HCT116 (cell line): Measurements from ENCODE around the gene SUMO3. TPM values are rescaled to one million over a fixed set of nuclear protein-coding genes. Genes with fewer than 3 reads are reported as not detected.

Experiments used
- ATAC-seq: fragments of 200-7000 bp; cut with Tn5 transposase; 2 replicates; pipeline ENCODE4 v1.9.1; 2020; ENCODE audit warnings: mild to moderate bottlenecking, moderate library complexity
- BruUV-seq: library from RNA; stranded (reverse); fragments of 400-500 nt; replicated peaks from 2 replicates; lab custom pipeline; 2021; lab: Mats Ljungman, UMichigan
- CTCF ChIA-PET: fragments of 300-600 bp; sonication (Branson Sonifier 250); formaldehyde crosslinking; loops from one replicate; lab custom pipeline; 2021; ENCODE audit warnings: antibody characterized with exemption; lab: Charles Lee
- POLR2A ChIA-PET: fragments of 300-600, 350-600 bp; sonication (Branson Sonifier 250); formaldehyde crosslinking; loops from one replicate; lab custom pipeline; 2021; ENCODE audit warnings: antibody characterized with exemption; lab: Charles Lee
- RAD21 ChIA-PET, 2 experiments: fragments of 300-600 bp; sonication (Branson Sonifier 250); formaldehyde crosslinking; loops; one replicate each; lab custom pipeline; 2023; ENCODE audit warnings: low total read pairs in 2 of 2; ENCODE audit not compliant: uncharacterized antibody in 2 of 2, unreplicated experiment in 2 of 2, low non-redundant PET in 1 of 2; lab: Charles Lee
- DNase-seq: peaks from one replicate; pipeline ENCODE4 v3.0.0-alpha.2; 2010; ENCODE audit warnings: low read depth, low spot score
- H2AFZ ChIP-seq: fragments of 200-600 bp; shearing (Covaris generic), sonication (generic); 2 replicates; pipeline ENCODE4 v1.6.1; 2017; ENCODE audit warnings: low read depth, mixed run types, mixed read lengths, antibody characterized with exemption, low read length; ENCODE audit not compliant: poor library complexity, severe bottlenecking
- H3K27ac ChIP-seq: 2 replicates; pipeline ENCODE4 v1.5.1; 2012; ENCODE audit warnings: low read depth, low read length
- H3K27me3 ChIP-seq: fragments of 200-600 bp; sonication (generic); 2 replicates; pipeline ENCODE4 v1.6.1; 2016; ENCODE audit warnings: mixed run types, low read length, mixed read lengths; ENCODE audit not compliant: insufficient read depth
- H3K36me3 ChIP-seq, 2 experiments: fragments of 200-500 bp in 1 of 2; fragments of 200-600 bp in 1 of 2; sonication (Bioruptor generic) in 1 of 2; sonication (generic) in 1 of 2; 2 replicates each; pipeline versions ENCODE4 v1.5.1 to v1.6.1; 2014 to 2016; ENCODE audit warnings: low read length in 2 of 2, inconsistent platforms in 1 of 2, mixed read lengths in 1 of 2, mixed run types in 1 of 2; ENCODE audit not compliant: insufficient read depth in 2 of 2, control insufficient read depth in 1 of 2
- H3K4me1 ChIP-seq, 2 experiments: fragments of 200-600 bp in 1 of 2; sonication (generic) in 1 of 2; 2 replicates each; pipeline versions ENCODE4 v1.5.1 to v1.6.1; 2012 to 2017; ENCODE audit warnings: low read length in 2 of 2, inconsistent platforms in 1 of 2, mild to moderate bottlenecking in 1 of 2, mixed read lengths in 1 of 2, mixed run types in 1 of 2, moderate library complexity in 1 of 2; ENCODE audit not compliant: insufficient read depth in 2 of 2, control insufficient read depth in 1 of 2
- H3K4me2 ChIP-seq: fragments of 200-600 bp; sonication (generic); 2 replicates; pipeline ENCODE4 v1.6.1; 2017; ENCODE audit warnings: mixed run types, low read length, mixed read lengths
- H3K4me3 ChIP-seq, 2 experiments: fragments of 200-600 bp in 1 of 2; sonication (generic) in 1 of 2; replicated peaks in 1 of 2; 2 replicates each; pipeline ENCODE4 v1.5.1; 2011 to 2016; ENCODE audit warnings: low read length in 2 of 2, control low read depth in 1 of 2, low read depth in 1 of 2, mild to moderate bottlenecking in 1 of 2, mixed read lengths in 1 of 2, mixed run types in 1 of 2
- H3K79me2 ChIP-seq: fragments of 200-600 bp; sonication (generic); 2 replicates; pipeline ENCODE4 v1.6.1; 2017; ENCODE audit warnings: mild to moderate bottlenecking, mixed run types, low read length, moderate library complexity, mixed read lengths; ENCODE audit not compliant: insufficient read depth
- H3K9ac ChIP-seq: fragments of 200-600 bp; sonication (generic); 2 replicates; pipeline ENCODE4 v1.6.1; 2016; ENCODE audit warnings: low read length, mixed read lengths
- H3K9me2 ChIP-seq: fragments of 200-600 bp; sonication (generic), shearing (Covaris generic); 2 replicates; pipeline ENCODE4 v1.6.1; 2017; ENCODE audit warnings: mixed run types, mild to moderate bottlenecking, moderate library complexity; ENCODE audit not compliant: insufficient read depth
- H3K9me3 ChIP-seq, 2 experiments: fragments of 200-500 bp in 1 of 2; fragments of 200-600 bp in 1 of 2; sonication (Bioruptor generic) in 1 of 2; sonication (generic) in 1 of 2; 2 replicates each; pipeline ENCODE4 v1.6.1; 2014 to 2017; ENCODE audit warnings: low read length in 2 of 2, mixed read lengths in 2 of 2, inconsistent platforms in 1 of 2, low read depth in 1 of 2, mild to moderate bottlenecking in 1 of 2, mixed run types in 1 of 2, moderate library complexity in 1 of 2; ENCODE audit not compliant: control insufficient read depth in 1 of 2, insufficient read depth in 1 of 2
- H4K20me1 ChIP-seq: fragments of 200-600 bp; sonication (generic), shearing (Covaris generic); 2 replicates; pipeline ENCODE4 v1.6.1; 2017; ENCODE audit warnings: mixed run types, mild to moderate bottlenecking, moderate library complexity; ENCODE audit not compliant: insufficient read depth
- CBX3 ChIP-seq: IDR thresholded peaks from 2 replicates; pipeline ENCODE4 v1.6.1; 2012; ENCODE audit warnings: low read depth
- CEBPB ChIP-seq: IDR thresholded peaks from 2 replicates; pipeline ENCODE4 v1.6.1; 2012; ENCODE audit warnings: low read depth
- EGR1 ChIP-seq: IDR thresholded peaks from 2 replicates; pipeline ENCODE4 v1.6.1; 2012; ENCODE audit warnings: low read depth
- EZH2phosphoT487 ChIP-seq: fragments of 200-600 bp; IDR thresholded peaks from 2 replicates; pipeline ENCODE4 v1.6.1; 2018; ENCODE audit warnings: antibody characterized with exemption, borderline replicate concordance
- FOSL1 ChIP-seq: IDR thresholded peaks from 2 replicates; pipeline ENCODE4 v1.6.1; 2012; ENCODE audit warnings: low read depth
- POLR2A ChIP-seq: IDR thresholded peaks from 2 replicates; pipeline ENCODE4 v1.7.0; 2011; ENCODE audit warnings: borderline replicate concordance; ENCODE audit not compliant: insufficient read depth, insufficient read length; ENCODE audit errors: extremely low read depth
- POLR2AphosphoS5 ChIP-seq: IDR thresholded peaks from 2 replicates; pipeline ENCODE4 v1.6.1; 2011; ENCODE audit warnings: mild to moderate bottlenecking, low read depth, low read length, moderate library complexity
- SIN3A ChIP-seq: IDR thresholded peaks from 2 replicates; pipeline ENCODE4 v1.6.1; 2012; ENCODE audit warnings: low read depth
- SRF ChIP-seq: IDR thresholded peaks from 2 replicates; pipeline ENCODE4 v1.6.1; 2012; ENCODE audit warnings: low read depth
- YY1 ChIP-seq: IDR thresholded peaks from 2 replicates; pipeline ENCODE4 v1.6.1; 2011; ENCODE audit warnings: low read length, low read depth, moderate library complexity, mild to moderate bottlenecking; ENCODE audit not compliant: insufficient replicate concordance; ENCODE audit errors: extremely low read depth
- ZFX ChIP-seq: fragments of 450-650 bp; IDR thresholded peaks from 2 replicates; pipeline ENCODE4 v1.6.1; 2017
- intact Hi-C: fragments of 100-400 bp; cut with micrococcal nuclease; formaldehyde crosslinking; loops from 2 replicates; pipeline ENCODE4 v1.10.0; 2022
- total RNA-seq: library from RNA; stranded (reverse); gene quantifications from one replicate; pipeline ENCODE4 v1.2.1, GENCODE V29; 2021; ENCODE audit not compliant: unreplicated experiment
- TF ChIP-seq, protein P1 (sequence below): IDR thresholded peaks from 2 replicates; pipeline ENCODE4 v1.6.1; 2012
- TF ChIP-seq, protein P2 (sequence below), 3 experiments: fragments of 200-600 bp in 1 of 3; sonication (generic) in 1 of 3; IDR thresholded peaks in 2 of 3; conservative IDR thresholded peaks in 1 of 3; 2 replicates each; pipeline ENCODE4 v1.5.1; 2012 to 2017; ENCODE audit warnings: low read depth in 2 of 3, low read length in 2 of 3, antibody characterized with exemption in 1 of 3, borderline replicate concordance in 1 of 3, control low read depth in 1 of 3, mild to moderate bottlenecking in 1 of 3, mixed read lengths in 1 of 3, mixed run types in 1 of 3, moderate library complexity in 1 of 3; ENCODE audit not compliant: insufficient read depth in 1 of 3

The SUMO3 gene
- total RNA-seq, 1 experiment from 2014 or later, result 31.5 TPM

DNA sequence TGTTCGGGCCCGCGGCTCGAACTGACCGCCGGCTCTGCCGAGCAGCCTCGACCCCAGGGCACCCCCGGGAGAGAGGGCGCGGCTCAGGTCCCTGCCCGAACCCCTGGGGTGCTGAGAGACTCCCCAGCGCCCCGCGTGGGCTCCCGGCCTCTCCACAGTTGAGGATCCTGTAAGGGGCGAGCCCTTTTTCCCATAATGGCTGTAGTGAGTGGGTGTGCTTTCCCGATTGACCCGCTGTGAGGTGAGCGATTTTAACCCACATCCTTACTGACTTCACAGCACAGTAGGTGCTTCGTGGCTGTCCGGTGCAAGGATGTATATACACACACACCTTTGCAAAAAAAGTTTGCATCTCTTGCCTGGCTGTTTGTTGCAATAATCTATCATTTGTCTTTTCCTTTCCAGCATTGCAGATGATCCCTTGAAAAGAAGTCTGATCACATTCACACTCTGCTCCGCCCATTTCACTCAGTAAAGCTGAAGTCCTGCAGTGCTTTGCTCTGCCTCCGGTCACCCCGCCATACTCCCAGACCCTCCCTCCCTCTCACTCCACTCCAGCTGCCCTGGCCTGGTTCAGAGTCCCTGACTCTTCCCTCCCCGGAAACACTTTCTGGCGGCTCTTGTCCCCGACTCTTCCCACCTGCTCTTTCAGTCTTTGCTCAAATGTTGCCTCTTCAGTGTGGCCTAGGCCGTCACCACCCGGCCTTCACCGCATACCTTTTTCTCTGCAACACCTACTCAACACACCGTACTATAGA is 15.3 kb downstream of the SUMO3 start:
- ChIA-PET RAD21 (no interaction called here), POLR2A (interaction anchor here (0.9 kb wide), 1 partner anchor 338 kb away, joined by 3 read pairs; no protein-coding TSS in a partner anchor), CTCF (interaction anchor here (2.0 to 2.1 kb wide), 2 partner anchors 9 to 70 kb away, joined by 9 to 14 read pairs; partner anchors contain the start of gene PTTG1IP)
- H3K9me2 ChIP-seq, result no peaks in the 10 kb centered on the region
- peaks cover 19% of the 10 kb centered on the region; the same call in 1 of the 2 replicates for H4K20me1 ChIP-seq
- ATAC-seq (peak; percentile 49), DNase-seq (no peak)
- H3K9ac ChIP-seq, result peak overlapping the region; percentile 77
- H3K4me1 ChIP-seq, result peaks cover 11 to 20% of the 10 kb centered on the region in 2 experiments
- TF ChIP-seq CBX3, result no peak
- no peak for TF ChIP-seq SRF
- TF ChIP-seq CEBPB, result no peak
- 0 out of 2 replicates have a peak, but pooled peaks have one; percentile 33 for TF ChIP-seq EGR1
- TF ChIP-seq ZFX, result no peak
- H3K9me3 ChIP-seq, result no peaks in the 10 kb centered on the region
- H3K79me2 ChIP-seq, result peaks cover 50% of the 10 kb centered on the region
- H2AFZ ChIP-seq, result no peak overlapping the region
- peak overlapping the region; percentile 74 for H3K27ac ChIP-seq
- peak overlapping the region; percentile 78 for H3K4me2 ChIP-seq
- H3K4me3 ChIP-seq, result peak overlapping the region; percentile 78 to 88
- no TSS peak for BruUV-seq
- intact Hi-C loops, result no loop called here
- no peaks in the 10 kb centered on the region for H3K27me3 ChIP-seq
- H3K36me3 ChIP-seq, result peaks cover 6 to 27% of the 10 kb centered on the region in 2 experiments; a peak in 3 of 4 replicates

DNA sequence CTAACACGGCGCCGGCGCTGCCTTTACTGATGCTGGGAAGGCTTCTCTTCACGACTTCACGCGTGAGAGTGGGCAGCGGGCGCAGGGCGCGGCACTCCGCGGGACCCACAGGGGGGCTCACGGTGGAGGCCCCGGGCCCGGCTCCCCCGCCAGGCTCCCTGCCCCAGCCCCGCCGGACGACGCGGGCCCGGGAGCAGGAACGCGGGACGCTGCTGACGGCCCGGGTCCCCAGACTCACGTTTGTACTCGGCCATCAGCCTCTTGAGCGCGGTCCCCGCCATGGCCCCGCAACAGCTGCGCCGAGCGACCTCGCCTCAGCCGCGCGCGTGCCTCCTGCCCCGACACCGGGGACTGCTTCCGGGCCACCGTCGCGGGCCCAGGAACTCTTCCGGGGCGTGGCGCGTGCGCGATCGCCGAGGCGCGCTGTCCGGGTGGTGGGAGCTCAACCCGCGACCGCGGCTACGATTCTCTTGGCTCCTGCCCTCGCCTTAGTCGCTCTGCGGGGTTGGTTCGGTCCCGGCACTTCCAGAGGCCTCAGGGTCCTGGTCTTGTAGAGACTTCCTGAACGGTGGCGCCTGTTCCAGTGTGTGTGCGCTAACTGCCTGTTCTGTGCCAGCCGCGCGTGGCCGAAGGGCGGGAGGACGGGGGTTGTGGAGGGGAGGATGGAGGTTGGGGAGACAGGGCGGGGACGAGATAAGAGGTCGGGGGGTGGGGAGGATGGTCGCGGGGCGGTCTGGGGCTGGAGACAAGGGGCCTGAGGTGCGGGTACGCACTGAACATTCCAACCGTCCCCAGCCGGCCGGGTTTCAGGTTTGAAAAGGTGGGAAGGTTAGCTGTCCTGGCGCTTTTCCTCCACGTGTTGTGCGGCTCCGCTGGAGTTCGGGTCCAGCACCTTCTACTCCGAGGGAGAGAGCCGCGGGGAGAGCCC is 16.1 kb downstream of the SUMO3 start, which contains the start of gene UBE2G2:
UBE2G2 (minus strand) TSS at position 353 of the 928 bp plus-strand sequence; CDS start at position 281, 72 bp downstream.
- ChIA-PET CTCF (interaction anchor here (0.6 to 2.5 kb wide), 7 partner anchors 8 to 336 kb away, joined by 3 to 14 read pairs (median 4); partner anchors contain the start of gene PTTG1IP), RAD21 (interaction anchor here in 1 of 2 experiments (0.6 kb wide), 1 partner anchor 142 kb away, joined by 5 read pairs; no protein-coding TSS in a partner anchor), POLR2A (interaction anchor here (0.9 kb wide), 1 partner anchor 339 kb away, joined by 3 read pairs; no protein-coding TSS in a partner anchor)
- DNase-seq (peak; percentile 27), ATAC-seq (peak; percentile 89)
- TF ChIP-seq, protein P1, sequence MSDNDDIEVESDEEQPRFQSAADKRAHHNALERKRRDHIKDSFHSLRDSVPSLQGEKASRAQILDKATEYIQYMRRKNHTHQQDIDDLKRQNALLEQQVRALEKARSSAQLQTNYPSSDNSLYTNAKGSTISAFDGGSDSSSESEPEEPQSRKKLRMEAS, result peak; percentile 96
- TF ChIP-seq ZFX (peak; percentile 84), EZH2phosphoT487 (no peak), FOSL1 (no peak), SIN3A (peak; percentile 72), POLR2A (peak; percentile 44), YY1 (peak; percentile 30), POLR2AphosphoS5 (peak; percentile 89)
- TF ChIP-seq, protein P2, sequence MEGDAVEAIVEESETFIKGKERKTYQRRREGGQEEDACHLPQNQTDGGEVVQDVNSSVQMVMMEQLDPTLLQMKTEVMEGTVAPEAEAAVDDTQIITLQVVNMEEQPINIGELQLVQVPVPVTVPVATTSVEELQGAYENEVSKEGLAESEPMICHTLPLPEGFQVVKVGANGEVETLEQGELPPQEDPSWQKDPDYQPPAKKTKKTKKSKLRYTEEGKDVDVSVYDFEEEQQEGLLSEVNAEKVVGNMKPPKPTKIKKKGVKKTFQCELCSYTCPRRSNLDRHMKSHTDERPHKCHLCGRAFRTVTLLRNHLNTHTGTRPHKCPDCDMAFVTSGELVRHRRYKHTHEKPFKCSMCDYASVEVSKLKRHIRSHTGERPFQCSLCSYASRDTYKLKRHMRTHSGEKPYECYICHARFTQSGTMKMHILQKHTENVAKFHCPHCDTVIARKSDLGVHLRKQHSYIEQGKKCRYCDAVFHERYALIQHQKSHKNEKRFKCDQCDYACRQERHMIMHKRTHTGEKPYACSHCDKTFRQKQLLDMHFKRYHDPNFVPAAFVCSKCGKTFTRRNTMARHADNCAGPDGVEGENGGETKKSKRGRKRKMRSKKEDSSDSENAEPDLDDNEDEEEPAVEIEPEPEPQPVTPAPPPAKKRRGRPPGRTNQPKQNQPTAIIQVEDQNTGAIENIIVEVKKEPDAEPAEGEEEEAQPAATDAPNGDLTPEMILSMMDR (IDR thresholded peaks at IDR 0.05 in 2 of 3, conservative IDR thresholded peaks at IDR 0.05 in 1 of 3; ENCODE audit: borderline replicate concordance in 1 of 3, insufficient read depth in 1 of 3, low read depth in 2 of 3, low read length in 2 of 3), result no peak
- TSS peak; percentile 69 for BruUV-seq
- Histone ChIP-seq H4K20me1 (peaks cover 19% of the 10 kb centered on the region; the same call in 1 of the 2 replicates), H3K79me2 (peaks cover 59% of the 10 kb centered on the region), H3K4me1 (peaks cover 11 to 20% of the 10 kb centered on the region in 2 experiments), H3K4me3 (peak within 1 kb of the TSS; percentile 78 to 88), H3K36me3 (peaks cover 6 to 27% of the 10 kb centered on the region in 2 experiments; a peak in 3 of 4 replicates), H3K27me3 (no peaks in the 10 kb centered on the region), H3K9me3 (no peaks in the 10 kb centered on the region), H2AFZ (no peak within 1 kb of the TSS), H3K9ac (peak within 1 kb of the TSS; percentile 77), H3K27ac (peak within 1 kb of the TSS; percentile 74), H3K4me2 (peak within 1 kb of the TSS; percentile 78), H3K9me2 (no peaks in the 10 kb centered on the region)
- intact Hi-C loops, result no loop called here
